GM10248 (cell line): Measurements from ENCODE around the gene PHACTR3.

Experiments used
- CTCF ChIA-PET: fragments of 300-600 bp; sonication (Branson Sonifier 250); formaldehyde crosslinking; extraction: SDS; loops from one replicate; lab custom pipeline; 2021; ENCODE audit warnings: antibody characterized with exemption; lab: Yijun Ruan, JAX
- POLR2A ChIA-PET: fragments of 350-650 bp; sonication (Branson Sonifier 250); formaldehyde crosslinking; extraction: SDS; loops from one replicate; lab custom pipeline; 2020; ENCODE audit warnings: antibody characterized with exemption; lab: Yijun Ruan, JAX
- DNase-seq: peaks from one replicate; pipeline ENCODE4 v3.0.0; 2012; ENCODE audit errors: extremely low spot score
- TF ChIP-seq, protein P1 (sequence below): IDR thresholded peaks from 2 replicates; pipeline ENCODE4 v1.5.1; 2012; ENCODE audit warnings: mild to moderate bottlenecking, low read depth; ENCODE audit errors: extremely low read depth, missing control alignments, control extremely low read depth

The PHACTR3 gene

DNA sequence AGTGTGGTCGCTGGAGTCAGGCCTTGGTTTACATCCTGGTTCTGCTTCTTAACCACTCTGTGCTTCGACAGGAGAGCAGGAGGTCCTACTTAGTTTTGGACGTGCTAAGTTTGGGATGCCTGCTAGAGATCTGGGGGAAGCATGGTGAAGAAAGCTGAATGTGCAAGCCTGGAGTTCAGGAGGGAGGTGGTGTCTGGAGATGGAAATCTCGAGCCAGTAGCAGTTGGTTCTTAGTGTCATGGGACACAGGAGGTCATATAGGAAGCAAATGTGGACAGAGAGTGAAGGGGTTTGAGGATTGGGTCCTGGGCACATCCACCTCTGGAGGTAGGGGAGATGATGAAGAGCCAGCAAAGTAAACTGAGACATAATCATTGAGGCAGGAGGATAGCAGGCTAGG, 197.7 kb downstream of the PHACTR3 start:
- TF ChIP-seq, protein P1, sequence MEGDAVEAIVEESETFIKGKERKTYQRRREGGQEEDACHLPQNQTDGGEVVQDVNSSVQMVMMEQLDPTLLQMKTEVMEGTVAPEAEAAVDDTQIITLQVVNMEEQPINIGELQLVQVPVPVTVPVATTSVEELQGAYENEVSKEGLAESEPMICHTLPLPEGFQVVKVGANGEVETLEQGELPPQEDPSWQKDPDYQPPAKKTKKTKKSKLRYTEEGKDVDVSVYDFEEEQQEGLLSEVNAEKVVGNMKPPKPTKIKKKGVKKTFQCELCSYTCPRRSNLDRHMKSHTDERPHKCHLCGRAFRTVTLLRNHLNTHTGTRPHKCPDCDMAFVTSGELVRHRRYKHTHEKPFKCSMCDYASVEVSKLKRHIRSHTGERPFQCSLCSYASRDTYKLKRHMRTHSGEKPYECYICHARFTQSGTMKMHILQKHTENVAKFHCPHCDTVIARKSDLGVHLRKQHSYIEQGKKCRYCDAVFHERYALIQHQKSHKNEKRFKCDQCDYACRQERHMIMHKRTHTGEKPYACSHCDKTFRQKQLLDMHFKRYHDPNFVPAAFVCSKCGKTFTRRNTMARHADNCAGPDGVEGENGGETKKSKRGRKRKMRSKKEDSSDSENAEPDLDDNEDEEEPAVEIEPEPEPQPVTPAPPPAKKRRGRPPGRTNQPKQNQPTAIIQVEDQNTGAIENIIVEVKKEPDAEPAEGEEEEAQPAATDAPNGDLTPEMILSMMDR: no peak
- CTCF ChIA-PET: interaction anchor here (1.1 kb wide), 1 partner anchor 36 kb away, joined by 3 read pairs; no protein-coding TSS in a partner anchor
- DNase-seq: no peak
- POLR2A ChIA-PET: no interaction called here

DNA sequence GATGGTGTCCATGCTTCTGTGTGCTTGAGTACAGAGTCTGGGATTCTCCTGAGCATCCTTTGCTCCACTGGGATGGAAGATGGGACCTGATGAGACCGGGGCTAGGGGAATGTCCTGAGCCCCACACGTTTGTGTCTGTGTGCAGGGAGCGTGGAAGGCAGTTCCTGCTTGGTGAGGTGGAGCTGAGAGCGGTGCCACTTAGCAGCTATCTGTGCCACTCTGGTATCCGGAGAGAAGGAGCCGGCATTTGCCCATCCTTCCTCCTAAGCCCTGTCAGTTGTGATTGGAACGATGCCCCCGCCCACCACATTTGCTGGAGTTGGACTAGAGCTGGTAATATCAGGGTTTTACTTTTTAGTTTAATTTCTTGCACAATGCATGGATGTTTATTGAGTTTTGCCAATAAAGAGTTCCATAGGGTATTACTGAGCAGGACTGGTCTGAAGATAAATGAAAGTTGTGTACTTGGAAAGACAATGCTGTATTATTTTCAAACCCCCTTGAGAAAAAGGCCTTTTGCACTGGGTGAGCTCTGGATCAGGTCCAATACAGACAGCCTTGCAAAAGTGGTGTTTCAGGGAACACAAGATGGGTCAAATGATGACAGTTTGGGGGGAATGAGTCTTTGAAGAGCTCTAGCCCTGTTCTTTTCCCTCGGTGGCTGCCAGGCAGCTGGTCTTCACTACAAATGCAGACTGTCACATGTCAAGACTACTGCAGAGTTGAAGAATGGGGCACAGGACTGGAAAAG, 198.3 kb downstream of the PHACTR3 start:
- TF ChIP-seq, protein P1: no peak
- CTCF ChIA-PET: no interaction called here
- POLR2A ChIA-PET: no interaction called here
- DNase-seq: no peak

DNA sequence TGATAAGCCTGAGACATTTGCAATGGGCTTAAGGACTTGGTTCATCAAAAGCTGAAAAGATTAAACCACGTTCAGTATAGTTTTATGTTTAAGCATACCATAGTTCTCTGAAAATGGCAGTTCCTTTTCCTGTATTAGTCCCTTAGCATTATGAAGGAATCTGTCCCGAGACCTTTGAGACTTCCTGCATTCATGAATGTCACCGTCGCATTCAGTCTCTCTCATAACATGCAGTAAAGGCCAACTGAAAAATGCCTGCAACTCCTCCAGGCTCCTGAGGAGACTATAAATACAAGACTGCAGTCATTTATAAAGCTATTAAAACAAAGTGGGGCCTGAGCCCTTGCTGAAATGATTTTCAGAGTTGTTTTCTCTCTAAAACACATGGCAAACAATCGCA, 200.0 kb downstream of the PHACTR3 start:
- DNase-seq: no peak
- ChIA-PET CTCF (interaction anchor here (1.0 kb wide), 1 partner anchor 15 kb away, joined by 3 read pairs; no protein-coding TSS in a partner anchor), POLR2A (no interaction called here)
- TF ChIP-seq, protein P1: no peak

DNA sequence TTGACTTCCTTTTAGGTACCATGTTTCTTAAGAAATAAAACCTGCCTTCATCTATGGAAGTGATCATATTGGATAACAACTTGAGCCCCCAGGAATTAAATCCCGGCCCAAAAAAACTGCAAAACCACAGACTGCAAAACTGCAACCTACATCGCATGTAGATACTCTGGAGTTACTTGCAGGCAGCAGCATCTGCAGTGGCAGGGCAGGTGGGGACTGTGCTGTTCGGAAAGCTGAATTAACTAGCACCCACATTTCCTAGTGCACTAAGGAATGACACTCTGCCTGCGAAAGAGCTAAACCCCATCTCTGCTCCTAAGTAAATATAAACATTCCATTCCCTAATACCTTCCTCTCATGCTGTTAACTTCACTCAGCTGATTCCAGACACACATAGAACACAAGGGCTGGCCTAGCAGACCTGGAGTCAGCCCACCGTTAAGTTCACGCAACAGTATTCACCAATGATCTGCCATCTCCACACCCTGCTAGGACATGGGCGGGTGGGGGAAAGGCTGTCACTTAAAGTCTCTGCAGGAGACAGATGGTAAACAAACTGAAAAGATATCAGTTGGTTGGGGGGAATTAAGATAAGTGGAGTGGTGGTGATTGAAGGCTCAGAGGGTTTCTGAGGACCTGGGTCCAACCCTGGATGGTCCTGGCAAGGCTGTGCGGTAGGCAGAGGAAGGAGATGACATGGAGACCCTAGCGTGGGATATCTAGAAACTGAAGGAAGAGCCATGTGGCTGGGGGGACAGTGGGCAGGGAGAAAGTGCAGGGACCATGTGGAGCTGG, 200.7 kb downstream of the PHACTR3 start:
- ChIA-PET POLR2A (no interaction called here), CTCF (no interaction called here)
- DNase-seq: no peak
- TF ChIP-seq, protein P1: no peak

DNA sequence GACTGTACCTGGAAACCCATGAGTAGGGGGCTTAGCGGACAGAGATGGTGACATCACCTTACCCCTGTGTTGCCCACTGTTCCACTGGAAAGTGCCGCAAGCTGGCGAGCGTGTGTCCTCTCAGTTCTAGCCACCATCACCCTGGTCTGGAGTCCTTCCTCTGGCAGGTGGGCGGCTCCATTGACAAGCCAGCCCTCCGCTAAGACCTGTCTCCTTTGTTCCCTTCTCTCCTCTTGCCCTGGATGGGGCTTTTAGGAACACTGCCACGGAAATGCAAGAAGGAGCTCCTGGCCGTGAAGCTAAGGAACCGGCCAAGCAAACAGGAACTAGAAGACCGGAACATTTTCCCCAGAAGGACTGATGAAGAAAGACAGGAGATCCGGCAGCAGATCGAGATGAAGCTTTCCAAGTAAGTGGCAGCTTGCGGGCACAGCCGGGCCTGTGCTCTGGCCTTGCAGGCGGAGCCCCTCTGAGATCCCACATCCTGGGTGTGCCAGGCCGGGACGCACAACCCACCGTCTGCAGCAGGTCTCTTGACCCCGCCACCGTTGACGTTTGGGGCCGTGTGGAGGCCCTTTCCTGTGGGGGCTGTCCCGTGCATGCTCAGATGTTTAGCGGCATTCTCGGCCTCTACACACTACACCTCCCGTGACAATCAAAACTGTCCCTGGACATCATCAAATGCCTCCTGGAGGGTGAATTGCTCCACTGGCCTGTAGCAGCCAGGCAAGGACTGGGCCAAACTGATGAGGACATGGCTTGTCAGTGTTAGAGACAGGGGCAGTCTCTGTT, 201.6 kb downstream of the PHACTR3 start:
- ChIA-PET POLR2A (no interaction called here), CTCF (interaction anchor here (1.2 kb wide), 1 partner anchor 44 kb away, joined by 3 read pairs; no protein-coding TSS in a partner anchor)
- DNase-seq: no peak
- TF ChIP-seq, protein P1: no peak

DNA sequence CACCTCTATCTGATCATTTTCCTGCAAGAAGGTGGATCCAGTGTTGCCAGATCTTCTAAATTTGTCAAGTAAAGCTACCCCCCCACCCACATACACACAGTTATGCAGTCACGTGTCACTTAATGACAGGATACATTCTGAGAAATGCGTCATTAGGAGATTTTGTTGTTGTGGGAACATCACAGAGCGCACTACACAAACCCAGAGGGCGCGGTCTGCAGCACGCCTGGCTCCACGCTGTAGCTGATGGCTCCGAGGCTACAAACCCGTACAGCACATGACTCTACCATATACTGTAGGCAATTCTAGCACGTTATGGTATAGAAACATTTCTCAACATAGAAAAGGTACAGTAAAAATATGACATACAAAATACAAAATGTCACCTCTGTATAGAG, 202.2 kb downstream of the PHACTR3 start:
- POLR2A ChIA-PET: no interaction called here
- no peak for DNase-seq
- CTCF ChIA-PET: interaction anchor here (1.0 to 2.4 kb wide), 3 partner anchors 10 to 44 kb away, joined by 3 to 9 read pairs (median 3); no protein-coding TSS in a partner anchor
- TF ChIP-seq, protein P1: no peak
